ENCODE data around the gene KRT31.

Gene KRT31

DNA sequence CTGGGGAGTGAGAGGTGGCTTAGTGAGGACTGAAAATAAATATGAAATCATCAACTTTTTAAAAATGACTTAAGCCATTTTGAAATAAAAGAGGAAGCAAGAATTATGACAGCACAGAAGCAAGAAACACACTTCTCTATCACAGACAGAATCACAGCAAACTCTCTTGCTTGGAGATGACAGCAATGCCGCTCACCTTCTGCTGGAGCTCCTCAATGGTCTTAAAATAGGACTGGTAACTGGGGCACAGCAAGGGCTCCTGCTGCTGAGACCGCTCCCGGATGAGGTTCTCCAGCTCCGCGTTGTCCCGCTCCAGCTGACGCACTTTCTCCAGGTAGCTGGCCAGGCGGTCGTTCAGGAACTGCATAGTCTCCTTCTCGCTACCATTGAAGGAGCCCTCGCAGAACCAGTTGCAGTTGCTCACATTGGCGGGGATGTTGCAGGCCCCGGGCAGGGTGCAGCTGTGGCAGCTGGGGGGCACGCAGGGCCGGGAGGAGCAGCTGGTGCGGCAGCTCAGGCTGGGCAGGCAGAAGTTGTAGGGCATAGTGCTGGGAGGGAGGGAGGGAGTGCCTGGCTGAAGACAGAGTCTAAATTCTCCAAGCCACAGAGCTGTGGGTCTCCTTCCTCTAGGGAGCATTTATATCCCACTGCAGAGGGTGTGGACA, at the start of gene KRT31:
Gene KRT31, minus strand, starts transcription at position 613 of the 665 bp plus-strand sequence. Its CDS starts 69 bp downstream, at position 544.
- no peak for DNase-seq (ENCODE audit: low read depth)
- in situ Hi-C loops (cut with HindIII; ENCODE audit: low sequenced_read_pairs): no loop called here
- TF ChIP-seq, protein P1, sequence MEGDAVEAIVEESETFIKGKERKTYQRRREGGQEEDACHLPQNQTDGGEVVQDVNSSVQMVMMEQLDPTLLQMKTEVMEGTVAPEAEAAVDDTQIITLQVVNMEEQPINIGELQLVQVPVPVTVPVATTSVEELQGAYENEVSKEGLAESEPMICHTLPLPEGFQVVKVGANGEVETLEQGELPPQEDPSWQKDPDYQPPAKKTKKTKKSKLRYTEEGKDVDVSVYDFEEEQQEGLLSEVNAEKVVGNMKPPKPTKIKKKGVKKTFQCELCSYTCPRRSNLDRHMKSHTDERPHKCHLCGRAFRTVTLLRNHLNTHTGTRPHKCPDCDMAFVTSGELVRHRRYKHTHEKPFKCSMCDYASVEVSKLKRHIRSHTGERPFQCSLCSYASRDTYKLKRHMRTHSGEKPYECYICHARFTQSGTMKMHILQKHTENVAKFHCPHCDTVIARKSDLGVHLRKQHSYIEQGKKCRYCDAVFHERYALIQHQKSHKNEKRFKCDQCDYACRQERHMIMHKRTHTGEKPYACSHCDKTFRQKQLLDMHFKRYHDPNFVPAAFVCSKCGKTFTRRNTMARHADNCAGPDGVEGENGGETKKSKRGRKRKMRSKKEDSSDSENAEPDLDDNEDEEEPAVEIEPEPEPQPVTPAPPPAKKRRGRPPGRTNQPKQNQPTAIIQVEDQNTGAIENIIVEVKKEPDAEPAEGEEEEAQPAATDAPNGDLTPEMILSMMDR (IDR thresholded peaks at IDR 0.05; ENCODE audit: low read depth, low read length, missing control alignments): no peak
- no peak within 1 kb of the TSS for H3K4me3 ChIP-seq (ENCODE audit: low read depth, low read length)

DNA sequence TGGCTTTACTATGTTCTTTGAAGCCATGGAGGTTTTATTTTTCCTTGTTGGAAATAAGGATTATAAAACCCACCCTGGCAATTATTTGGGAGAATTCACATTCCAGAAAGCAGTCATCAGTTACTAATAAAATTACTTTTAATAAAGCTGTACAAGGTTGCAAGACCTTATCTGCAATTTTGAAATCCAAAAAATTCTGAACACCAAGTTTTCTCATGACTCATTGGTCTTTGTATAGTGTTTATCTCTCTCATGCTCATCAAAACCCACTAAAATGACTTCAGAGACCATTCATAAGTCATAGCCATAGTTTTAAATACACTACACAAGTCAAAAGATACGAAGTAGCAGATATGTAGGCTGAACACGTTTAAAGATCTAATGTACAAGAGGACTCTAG, 49.4 kb upstream of the KRT31 start:
- TF ChIP-seq, protein P1 (IDR thresholded peaks at IDR 0.05; ENCODE audit: low read depth, low read length, missing control alignments): no peak
- in situ Hi-C loops (cut with HindIII; ENCODE audit: low sequenced_read_pairs): no loop called here
- H3K4me3 ChIP-seq (ENCODE audit: low read depth, low read length): no peak overlapping the region
- no peak for DNase-seq (ENCODE audit: low read depth)

GRCh38 chr17:41444640-41445039, 47.2 kb upstream of the KRT31 start:
- TF ChIP-seq, protein P1 (IDR thresholded peaks at IDR 0.05; ENCODE audit: low read depth, low read length, missing control alignments): no peak
- no peak for DNase-seq (ENCODE audit: low read depth)
- H3K4me3 ChIP-seq (ENCODE audit: low read depth, low read length): no peak overlapping the region
- in situ Hi-C loops (cut with HindIII; ENCODE audit: low sequenced_read_pairs): no loop called here

GRCh38 chr17:41444186-41444585, 46.8 kb upstream of the KRT31 start:
- H3K4me3 ChIP-seq (ENCODE audit: low read depth, low read length): no peak overlapping the region
- TF ChIP-seq, protein P1 (IDR thresholded peaks at IDR 0.05; ENCODE audit: low read depth, low read length, missing control alignments): no peak
- in situ Hi-C loops (cut with HindIII; ENCODE audit: low sequenced_read_pairs): no loop called here
- no peak for DNase-seq (ENCODE audit: low read depth)

GRCh38 chr17:41442739-41443138, 45.3 kb upstream of the KRT31 start:
- no peak overlapping the region for H3K4me3 ChIP-seq (ENCODE audit: low read depth, low read length)
- no peak for DNase-seq (ENCODE audit: low read depth)
- in situ Hi-C loops (cut with HindIII; ENCODE audit: low sequenced_read_pairs): no loop called here
- TF ChIP-seq, protein P1 (IDR thresholded peaks at IDR 0.05; ENCODE audit: low read depth, low read length, missing control alignments): no peak

DNA sequence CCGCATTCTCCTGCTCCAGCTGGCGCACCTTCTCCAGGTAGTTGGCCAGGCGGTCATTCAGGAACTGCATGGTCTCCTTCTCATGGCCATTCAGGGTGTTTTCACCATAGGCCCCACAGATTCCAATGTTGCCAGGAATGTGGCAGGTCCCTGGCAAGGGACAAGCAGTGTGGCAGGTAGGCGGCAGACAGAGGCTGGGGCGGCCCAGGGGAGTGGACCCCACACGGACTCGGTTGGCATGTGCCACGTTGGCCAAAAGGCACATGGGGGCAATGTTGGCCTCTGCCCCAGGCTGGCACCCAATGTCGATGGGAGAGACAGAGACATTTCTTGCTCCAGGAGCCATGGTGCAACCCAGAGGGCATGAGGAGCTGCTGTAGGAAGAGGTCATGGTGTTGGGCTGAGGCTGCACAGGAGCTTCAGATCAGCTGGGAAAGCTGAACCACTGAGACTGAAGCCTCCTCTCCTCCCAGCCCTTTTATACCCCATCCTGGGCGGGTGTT, 43.2 kb upstream of the KRT31 start, which contains the start of gene KRT38:
Gene KRT38, minus strand, starts transcription at position 453 of the 503 bp plus-strand sequence. Its CDS starts 62 bp downstream, at position 391.
- no peak for DNase-seq (ENCODE audit: low read depth)
- TF ChIP-seq, protein P1 (IDR thresholded peaks at IDR 0.05; ENCODE audit: low read depth, low read length, missing control alignments): no peak
- in situ Hi-C loops (cut with HindIII; ENCODE audit: low sequenced_read_pairs): no loop called here
- no peak within 1 kb of the TSS for H3K4me3 ChIP-seq (ENCODE audit: low read depth, low read length)
